SK-N-SH (cell line): Measurements from ENCODE around the gene AUTS2. TPM values are rescaled to one million over a fixed set of nuclear protein-coding genes. Genes with fewer than 3 reads are reported as not detected.

Experiments
- CTCF ChIA-PET: fragments of 300-600, 350-600 bp; formaldehyde crosslinking; extraction: SDS; loops from one replicate; lab custom pipeline; 2021; lab: Yijun Ruan, JAX
- POLR2A ChIA-PET: fragments of 350-600 bp; sonication (Branson Sonifier 250); formaldehyde crosslinking; extraction: SDS; loops from one replicate; lab custom pipeline; 2020; ENCODE audit warnings: antibody characterized with exemption, inconsistent platforms; lab: Yijun Ruan, JAX
- DNase-seq: peaks from one replicate; pipeline ENCODE4 v3.0.0; 2012
- H2AFZ ChIP-seq: fragments of 200-600 bp; sonication (generic); 2 replicates; pipeline ENCODE4 v1.8.1; 2016; ENCODE audit warnings: antibody characterized with exemption, mild to moderate bottlenecking, low read depth
- H3F3A ChIP-seq: fragments of 200-600 bp; sonication (generic); replicated peaks from 2 replicates; pipeline ENCODE3; 2016; ENCODE audit warnings: antibody characterized with exemption, mild to moderate bottlenecking; ENCODE audit not compliant: insufficient read depth
- H3K27ac ChIP-seq, 2 experiments: fragments of 200-500 bp in 1 of 2; fragments of 200-600 bp in 1 of 2; sonication (Bioruptor generic) in 1 of 2; sonication (generic), shearing (Covaris generic) in 1 of 2; 2 replicates each; pipeline versions ENCODE4 v1.5.1 to v1.6.1; 2014 to 2016; ENCODE audit warnings: low read depth in 2 of 2, inconsistent platforms in 1 of 2, low read length in 1 of 2, mild to moderate bottlenecking in 1 of 2, mixed read lengths in 1 of 2
- H3K27me3 ChIP-seq: fragments of 200-600 bp; sonication (generic), shearing (Covaris generic); 2 replicates; pipeline ENCODE4 v1.6.1; 2016; ENCODE audit warnings: mixed run types; ENCODE audit not compliant: insufficient read depth
- H3K36me3 ChIP-seq, 2 experiments: fragments of 200-500 bp in 1 of 2; fragments of 200-600 bp in 1 of 2; sonication (Bioruptor generic) in 1 of 2; sonication (generic) in 1 of 2; replicated peaks in 1 of 2; 2 replicates each; pipeline versions ENCODE3 to v1.5.1; 2014 to 2016; ENCODE audit warnings: low read length in 1 of 2, mild to moderate bottlenecking in 1 of 2; ENCODE audit not compliant: insufficient read depth in 2 of 2, control insufficient read depth in 1 of 2
- H3K4me1 ChIP-seq, 2 experiments: fragments of 200-500 bp in 1 of 2; fragments of 200-600 bp in 1 of 2; sonication (Bioruptor generic) in 1 of 2; sonication (generic), shearing (Covaris generic) in 1 of 2; 2 replicates each; pipeline versions ENCODE4 v1.5.1 to v1.6.1; 2014 to 2016; ENCODE audit warnings: low read depth in 1 of 2, low read length in 1 of 2, mixed run types in 1 of 2; ENCODE audit not compliant: insufficient read depth in 2 of 2, control insufficient read depth in 1 of 2
- H3K4me2 ChIP-seq: fragments of 200-600 bp; sonication (generic), shearing (Covaris generic); 2 replicates; pipeline ENCODE4 v1.6.1; 2017; ENCODE audit warnings: mixed run types
- H3K4me3 ChIP-seq, 2 experiments: fragments of 200-500 bp in 1 of 2; fragments of 200-600 bp in 1 of 2; sonication (Bioruptor generic) in 1 of 2; sonication (generic), shearing (Covaris generic) in 1 of 2; 2 replicates each; pipeline versions ENCODE4 v1.5.1 to v1.8.1; 2014 to 2016; ENCODE audit warnings: low read depth in 2 of 2, inconsistent platforms in 1 of 2, low read length in 1 of 2, mild to moderate bottlenecking in 1 of 2, mixed read lengths in 1 of 2, moderate library complexity in 1 of 2
- H3K79me2 ChIP-seq: fragments of 200-600 bp; sonication (generic); 2 replicates; pipeline ENCODE4 v1.8.1; 2017; ENCODE audit warnings: mild to moderate bottlenecking; ENCODE audit not compliant: insufficient read depth
- H3K9ac ChIP-seq: fragments of 200-600 bp; sonication (generic); 2 replicates; pipeline ENCODE4 v1.6.1; 2017; ENCODE audit warnings: mixed run types
- H3K9me2 ChIP-seq: fragments of 200-600 bp; sonication (generic); 2 replicates; pipeline ENCODE4 v1.6.1; 2017; ENCODE audit warnings: mixed run types
- H3K9me3 ChIP-seq: fragments of 200-600 bp; sonication (generic); 2 replicates; pipeline ENCODE4 v1.6.1; 2017; ENCODE audit warnings: mixed run types, mild to moderate bottlenecking, moderate library complexity
- H4K20me1 ChIP-seq: fragments of 200-600 bp; sonication (generic); 2 replicates; pipeline ENCODE4 v1.6.1; 2017; ENCODE audit warnings: mild to moderate bottlenecking, mixed run types; ENCODE audit not compliant: insufficient read depth
- ELF1 ChIP-seq: IDR thresholded peaks from 2 replicates; pipeline ENCODE4 v1.4.0; 2012
- EZH2phosphoT487 ChIP-seq: fragments of 200-600 bp; sonication (generic); IDR thresholded peaks from 2 replicates; pipeline ENCODE4 v1.6.1; 2017; ENCODE audit warnings: low read depth, mixed run types, mild to moderate bottlenecking, antibody characterized with exemption, moderate library complexity, borderline replicate concordance
- GABPA ChIP-seq: IDR thresholded peaks from 2 replicates; pipeline ENCODE4 v1.4.0; 2012; ENCODE audit warnings: low read depth, mild to moderate bottlenecking
- IRF3 ChIP-seq: fragments of 150-350 bp; IDR thresholded peaks from 2 replicates; pipeline ENCODE4 v1.6.1; 2016; ENCODE audit warnings: mild to moderate bottlenecking, low read depth, low read length
- POLR2AphosphoS5 ChIP-seq: IDR thresholded peaks from 2 replicates; pipeline ENCODE4 v1.6.1; 2012; ENCODE audit warnings: low read depth, low read length
- RAD21 ChIP-seq: IDR thresholded peaks from 2 replicates; pipeline ENCODE4 v1.6.1; 2012; ENCODE audit warnings: mild to moderate bottlenecking, low read length
- RCOR1 ChIP-seq: fragments of 150-350 bp; IDR thresholded peaks from 2 replicates; pipeline ENCODE4 v1.6.1; 2017; ENCODE audit warnings: antibody characterized with exemption, low read length
- RFX5 ChIP-seq: IDR thresholded peaks from 2 replicates; pipeline ENCODE4 v1.6.1; 2012; ENCODE audit warnings: mild to moderate bottlenecking, improper control_type of control experiment, low read length
- SIN3A ChIP-seq: IDR thresholded peaks from 2 replicates; pipeline ENCODE4 v1.6.1; 2012; ENCODE audit warnings: low read depth, mild to moderate bottlenecking, low read length, moderate library complexity, borderline replicate concordance
- USF1 ChIP-seq: IDR thresholded peaks from 2 replicates; pipeline ENCODE4 v1.4.0; 2012; ENCODE audit warnings: low read depth, borderline replicate concordance
- YY1 ChIP-seq: IDR thresholded peaks from 2 replicates; pipeline ENCODE4 v1.4.0; 2012; ENCODE audit warnings: low read depth, mild to moderate bottlenecking
- WGBS: methylation state at CpG from one replicate; pipeline ENCODE4 v1.1.6; 2017; ENCODE audit warnings: low lambda C conversion rate; 5-methylcytosine and 5-hydroxymethylcytosine counted together
- polyA plus RNA-seq, 3 experiments: library from polyadenylated mRNA; depleted of rRNA; stranded (reverse); fragments of >200 nt; gene quantifications; 2 replicates each; pipeline ENCODE4 v1.2.3, GENCODE V29; 2012
- TF ChIP-seq, protein P1 (sequence below): IDR thresholded peaks from 2 replicates; pipeline ENCODE4 v1.4.0; 2012; ENCODE audit warnings: low read depth, borderline replicate concordance
- TF ChIP-seq, protein P2 (sequence below): IDR thresholded peaks from 2 replicates; pipeline ENCODE4; 2012

Gene AUTS2
- polyA plus RNA-seq, 1 of the 3 experiments (the other 2 are of a cell fraction), result 15.6 TPM

GRCh38 chr7:70458745-70459144 lies 860.5 kb downstream of the AUTS2 start:
- no peak for DNase-seq
- no peak overlapping the region for H3K4me3 ChIP-seq
- TF ChIP-seq, protein P1, sequence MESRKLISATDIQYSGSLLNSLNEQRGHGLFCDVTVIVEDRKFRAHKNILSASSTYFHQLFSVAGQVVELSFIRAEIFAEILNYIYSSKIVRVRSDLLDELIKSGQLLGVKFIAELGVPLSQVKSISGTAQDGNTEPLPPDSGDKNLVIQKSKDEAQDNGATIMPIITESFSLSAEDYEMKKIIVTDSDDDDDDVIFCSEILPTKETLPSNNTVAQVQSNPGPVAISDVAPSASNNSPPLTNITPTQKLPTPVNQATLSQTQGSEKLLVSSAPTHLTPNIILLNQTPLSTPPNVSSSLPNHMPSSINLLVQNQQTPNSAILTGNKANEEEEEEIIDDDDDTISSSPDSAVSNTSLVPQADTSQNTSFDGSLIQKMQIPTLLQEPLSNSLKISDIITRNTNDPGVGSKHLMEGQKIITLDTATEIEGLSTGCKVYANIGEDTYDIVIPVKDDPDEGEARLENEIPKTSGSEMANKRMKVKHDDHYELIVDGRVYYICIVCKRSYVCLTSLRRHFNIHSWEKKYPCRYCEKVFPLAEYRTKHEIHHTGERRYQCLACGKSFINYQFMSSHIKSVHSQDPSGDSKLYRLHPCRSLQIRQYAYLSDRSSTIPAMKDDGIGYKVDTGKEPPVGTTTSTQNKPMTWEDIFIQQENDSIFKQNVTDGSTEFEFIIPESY, result no peak
- no peak for TF ChIP-seq ELF1
- TF ChIP-seq IRF3, result no peak
- TF ChIP-seq YY1, result no peak
- WGBS, result 87% methylated on average over 8 of the region's 8 CpGs
- ChIA-PET POLR2A (no interaction called here), CTCF (interaction anchor here (1.0 to 1.7 kb wide), 4 partner anchors 13 to 48 kb away, joined by 3 to 5 read pairs (median 3); no protein-coding TSS in a partner anchor)
- no peak overlapping the region for H3K27ac ChIP-seq
- no peaks in the 10 kb centered on the region for H3K79me2 ChIP-seq
- H3K4me1 ChIP-seq, result peaks cover 0 to 30% of the 10 kb centered on the region in 2 experiments; a peak in 2 of 4 replicates
- H3K9me3 ChIP-seq, result no peaks in the 10 kb centered on the region
- H3K27me3 ChIP-seq, result no peaks in the 10 kb centered on the region
- H4K20me1 ChIP-seq, result no peaks in the 10 kb centered on the region
- H3K4me2 ChIP-seq, result no peak overlapping the region
- no peaks in the 10 kb centered on the region for H3F3A ChIP-seq
- H3K36me3 ChIP-seq, result no peaks in the 10 kb centered on the region
- H2AFZ ChIP-seq, result no peak overlapping the region
- H3K9ac ChIP-seq, result no peak overlapping the region
- H3K9me2 ChIP-seq, result no peaks in the 10 kb centered on the region

DNA sequence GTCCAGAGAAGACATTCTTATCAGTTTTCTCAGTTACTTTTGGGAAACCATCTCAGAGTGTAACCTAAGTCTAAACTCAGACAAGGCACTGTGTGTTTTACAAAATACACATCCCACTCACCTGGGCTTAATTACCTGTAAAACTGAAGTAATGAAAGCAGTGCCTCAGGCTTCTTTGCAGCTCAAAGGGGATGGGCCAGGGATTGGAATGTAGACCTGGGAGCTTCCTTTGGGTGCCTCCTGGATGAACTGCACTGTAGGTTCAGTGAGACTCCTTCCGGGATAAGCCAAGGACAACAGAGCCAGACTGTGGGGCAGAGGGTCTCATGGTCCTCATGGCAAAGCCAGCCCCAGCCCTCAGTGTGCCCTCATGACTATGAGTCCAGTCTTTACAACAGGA lies 861.3 kb downstream of the AUTS2 start:
- no peak for DNase-seq
- no peaks in the 10 kb centered on the region for H3F3A ChIP-seq
- 100% methylated on average over 1 of the region's 1 CpG for WGBS
- no peaks in the 10 kb centered on the region for H3K79me2 ChIP-seq
- H2AFZ ChIP-seq, result no peak overlapping the region
- TF ChIP-seq USF1 (no peak), POLR2AphosphoS5 (no peak)
- no peak overlapping the region for H3K9ac ChIP-seq
- H3K4me2 ChIP-seq, result no peak overlapping the region
- H3K36me3 ChIP-seq, result no peaks in the 10 kb centered on the region
- POLR2A ChIA-PET, result no interaction called here
- CTCF ChIA-PET, result interaction anchor here (1.0 to 1.7 kb wide), 3 partner anchors 19 to 239 kb away, joined by 3 to 5 read pairs (median 4); no protein-coding TSS in a partner anchor
- no peak overlapping the region for H3K4me3 ChIP-seq
- H3K27me3 ChIP-seq, result no peaks in the 10 kb centered on the region
- peaks cover 0 to 30% of the 10 kb centered on the region in 2 experiments; a peak in 2 of 4 replicates for H3K4me1 ChIP-seq
- no peaks in the 10 kb centered on the region for H3K9me3 ChIP-seq
- no peaks in the 10 kb centered on the region for H4K20me1 ChIP-seq
- H3K27ac ChIP-seq, result no peak overlapping the region
- no peaks in the 10 kb centered on the region for H3K9me2 ChIP-seq

DNA sequence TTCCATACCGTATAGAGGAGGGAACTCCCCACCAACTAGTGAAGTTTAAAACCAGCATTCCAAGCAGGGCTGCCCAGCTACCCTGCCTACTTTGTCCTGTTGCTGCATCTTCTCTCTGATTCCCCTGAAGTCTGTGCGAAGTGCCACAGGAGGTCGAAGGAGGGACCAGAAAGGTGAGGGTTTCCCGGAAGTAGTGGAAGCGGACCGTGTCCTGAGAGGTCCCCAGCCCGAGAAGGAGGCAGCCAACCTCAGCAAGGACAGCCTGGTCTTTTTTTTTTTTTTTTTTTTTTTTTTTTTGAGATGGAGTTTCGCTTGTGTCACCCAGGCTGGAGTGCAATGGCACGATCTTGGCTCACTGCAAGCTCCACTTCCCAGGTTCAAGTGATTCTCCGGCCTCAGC lies 861.8 kb downstream of the AUTS2 start:
- ChIA-PET POLR2A (no interaction called here), CTCF (interaction anchor here (1.0 to 1.7 kb wide), 2 partner anchors 46 to 238 kb away, joined by 4 to 5 read pairs; no protein-coding TSS in a partner anchor)
- WGBS, result 88% methylated on average over 10 of the region's 10 CpGs
- Histone ChIP-seq H3K27ac (no peak overlapping the region), H3K9me2 (no peaks in the 10 kb centered on the region), H3K27me3 (no peaks in the 10 kb centered on the region), H3K4me2 (no peak overlapping the region), H2AFZ (no peak overlapping the region), H3K36me3 (no peaks in the 10 kb centered on the region), H3K4me3 (no peak overlapping the region), H3K79me2 (no peaks in the 10 kb centered on the region), H3K4me1 (peaks cover 0 to 30% of the 10 kb centered on the region in 2 experiments; a peak in 2 of 4 replicates), H3K9me3 (no peaks in the 10 kb centered on the region), H3F3A (no peaks in the 10 kb centered on the region), H4K20me1 (no peaks in the 10 kb centered on the region), H3K9ac (no peak overlapping the region)
- no peak for DNase-seq
- TF ChIP-seq, protein P2, sequence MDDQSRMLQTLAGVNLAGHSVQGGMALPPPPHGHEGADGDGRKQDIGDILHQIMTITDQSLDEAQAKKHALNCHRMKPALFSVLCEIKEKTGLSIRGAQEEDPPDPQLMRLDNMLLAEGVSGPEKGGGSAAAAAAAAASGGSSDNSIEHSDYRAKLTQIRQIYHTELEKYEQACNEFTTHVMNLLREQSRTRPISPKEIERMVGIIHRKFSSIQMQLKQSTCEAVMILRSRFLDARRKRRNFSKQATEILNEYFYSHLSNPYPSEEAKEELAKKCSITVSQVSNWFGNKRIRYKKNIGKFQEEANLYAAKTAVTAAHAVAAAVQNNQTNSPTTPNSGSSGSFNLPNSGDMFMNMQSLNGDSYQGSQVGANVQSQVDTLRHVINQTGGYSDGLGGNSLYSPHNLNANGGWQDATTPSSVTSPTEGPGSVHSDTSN, result no peak
- TF ChIP-seq POLR2AphosphoS5 (no peak), SIN3A (no peak), RAD21 (no peak), USF1 (no peak), RCOR1 (no peak), RFX5 (no peak), ELF1 (no peak), EZH2phosphoT487 (no peak), GABPA (no peak)
